Glutamatergic neuron (in vitro differentiated cells): ENCODE results near the gene PNPLA3. TPM values are rescaled to one million over a fixed set of nuclear protein-coding genes. Genes with fewer than 3 reads are reported as not detected.

ENCODE experiments used
- DNase-seq: peaks from one replicate; pipeline ENCODE4 v3.0.0; 2022
- H3K27ac Mint-ChIP-seq: one replicate; pipeline ENCODE4 v1.8.0; 2020; ENCODE audit warnings: mild to moderate bottlenecking, mixed read lengths, inconsistent platforms; ENCODE audit not compliant: unreplicated experiment
- H3K27me3 Mint-ChIP-seq: one replicate; pipeline ENCODE4 v1.8.0; 2020; ENCODE audit warnings: mild to moderate bottlenecking, moderate library complexity, mixed read lengths, inconsistent platforms; ENCODE audit not compliant: unreplicated experiment
- H3K36me3 Mint-ChIP-seq: one replicate; pipeline ENCODE4 v1.8.0; 2020; ENCODE audit warnings: mild to moderate bottlenecking, mixed read lengths, inconsistent platforms; ENCODE audit not compliant: unreplicated experiment
- H3K4me1 Mint-ChIP-seq: one replicate; pipeline ENCODE4 v1.8.0; 2020; ENCODE audit warnings: mild to moderate bottlenecking, low read depth, mixed read lengths, inconsistent platforms; ENCODE audit not compliant: unreplicated experiment
- H3K4me3 Mint-ChIP-seq: one replicate; pipeline ENCODE4 v1.8.0; 2020; ENCODE audit warnings: mild to moderate bottlenecking, mixed read lengths, inconsistent platforms; ENCODE audit not compliant: unreplicated experiment
- H3K9me3 Mint-ChIP-seq: one replicate; pipeline ENCODE4 v1.8.0; 2020; ENCODE audit warnings: mild to moderate bottlenecking, moderate library complexity, mixed read lengths, inconsistent platforms; ENCODE audit not compliant: unreplicated experiment
- CTCF ChIP-seq: fragments of 200-600 bp; sonication (generic); IDR thresholded peaks from one replicate; pipeline ENCODE4 v1.5.0; 2021; ENCODE audit not compliant: partially characterized antibody, unreplicated experiment
- total RNA-seq: library from RNA; stranded (reverse); fragmentation: NEBNext Ultra II Directional; extraction: Animal tissue kit (Norgen Biotek cat#: 25700); gene quantifications from one replicate; pipeline ENCODE4 v1.2.1, GENCODE V29; 2021; ENCODE audit not compliant: unreplicated experiment

The PNPLA3 gene
- total RNA-seq, 1 donor from 2014 or later, result 14.7 TPM

- Mint-ChIP-seq H3K9me3 (peaks cover 2% of the 10 kb centered on the region), H3K27me3 (peaks cover 2% of the 10 kb centered on the region), H3K4me3 (peak overlapping the region; percentile 83), H3K4me1 (peaks cover 11% of the 10 kb centered on the region), H3K27ac (peak overlapping the region; percentile 84), H3K36me3 (no peaks in the 10 kb centered on the region)
- no peak for DNase-seq
- no peak for TF ChIP-seq CTCF
These were observed 1.3 kb downstream of the PNPLA3 start for GRCh38 chr22:43924877-43925276.

GRCh38 chr22:43925433-43926348 is 2.1 kb downstream of the PNPLA3 start:
- peaks cover 2% of the 10 kb centered on the region for H3K27me3 Mint-ChIP-seq
- H3K27ac Mint-ChIP-seq, result peak overlapping the region; percentile 84
- H3K4me3 Mint-ChIP-seq, result peak overlapping the region; percentile 83
- DNase-seq, result no peak
- peaks cover 2% of the 10 kb centered on the region for H3K9me3 Mint-ChIP-seq
- H3K4me1 Mint-ChIP-seq, result peaks cover 11% of the 10 kb centered on the region
- TF ChIP-seq CTCF, result no peak
- H3K36me3 Mint-ChIP-seq, result no peaks in the 10 kb centered on the region

- Mint-ChIP-seq H3K4me1 (peaks cover 11% of the 10 kb centered on the region), H3K9me3 (peaks cover 2% of the 10 kb centered on the region), H3K27me3 (peaks cover 2% of the 10 kb centered on the region), H3K36me3 (no peaks in the 10 kb centered on the region), H3K27ac (no peak overlapping the region), H3K4me3 (no peak overlapping the region)
- no peak for DNase-seq
- no peak for TF ChIP-seq CTCF
These were observed 2.7 kb downstream of the PNPLA3 start for GRCh38 chr22:43926349-43926710.

GRCh38 chr22:43928468-43928867 is 4.9 kb downstream of the PNPLA3 start:
- no peak overlapping the region for H3K4me3 Mint-ChIP-seq
- no peak for TF ChIP-seq CTCF
- peaks cover 2% of the 10 kb centered on the region for H3K27me3 Mint-ChIP-seq
- H3K27ac Mint-ChIP-seq, result no peak overlapping the region
- peaks cover 2% of the 10 kb centered on the region for H3K9me3 Mint-ChIP-seq
- DNase-seq, result no peak
- H3K36me3 Mint-ChIP-seq, result no peaks in the 10 kb centered on the region
- peaks cover 5% of the 10 kb centered on the region for H3K4me1 Mint-ChIP-seq

- no peak overlapping the region for H3K27ac Mint-ChIP-seq
- peaks cover 2% of the 10 kb centered on the region for H3K9me3 Mint-ChIP-seq
- peaks cover 2% of the 10 kb centered on the region for H3K27me3 Mint-ChIP-seq
- no peak overlapping the region for H3K4me3 Mint-ChIP-seq
- H3K36me3 Mint-ChIP-seq, result no peaks in the 10 kb centered on the region
- TF ChIP-seq CTCF, result no peak
- peaks cover 5% of the 10 kb centered on the region for H3K4me1 Mint-ChIP-seq
- no peak for DNase-seq
These were observed 5.3 kb downstream of the PNPLA3 start for GRCh38 chr22:43928908-43929307.
